Peyer's patch (tissue), 4 donors: ENCODE results near the gene TM2D3.

Source experiments
- CTCF ChIP-seq, 6 experiments: fragments of 450-650 bp in 4 of 6; fragments of 200-600 bp in 2 of 6; sonication (generic) in 1 of 6; IDR thresholded peaks; one replicate each; pipeline ENCODE4 v1.5.1; 2017 to 2019; ENCODE audit warnings: antibody characterized with exemption in 6 of 6, mild to moderate bottlenecking in 3 of 6, moderate library complexity in 1 of 6
- POLR2A ChIP-seq, 2 donors: fragments of 450-650 bp; IDR thresholded peaks; one replicate each; pipeline ENCODE4 v1.5.1; 2017; ENCODE audit warnings: antibody characterized with exemption in 2 of 2, mild to moderate bottlenecking in 2 of 2, moderate library complexity in 2 of 2

GRCh38 chr15:101684384-101684783 is 32.2 kb upstream of the TM2D3 start:
- TF ChIP-seq CTCF (IDR thresholded peaks at IDR 0.05) (no peak), POLR2A (IDR thresholded peaks at IDR 0.05) (no peak)
